ENCODE data around the gene SFI1. TPM values are rescaled to one million over a fixed set of nuclear protein-coding genes. Genes with fewer than 3 reads are reported as not detected.

Gene SFI1
- total RNA-seq, 1 donor from 2014 or later: 13.6 TPM

DNA sequence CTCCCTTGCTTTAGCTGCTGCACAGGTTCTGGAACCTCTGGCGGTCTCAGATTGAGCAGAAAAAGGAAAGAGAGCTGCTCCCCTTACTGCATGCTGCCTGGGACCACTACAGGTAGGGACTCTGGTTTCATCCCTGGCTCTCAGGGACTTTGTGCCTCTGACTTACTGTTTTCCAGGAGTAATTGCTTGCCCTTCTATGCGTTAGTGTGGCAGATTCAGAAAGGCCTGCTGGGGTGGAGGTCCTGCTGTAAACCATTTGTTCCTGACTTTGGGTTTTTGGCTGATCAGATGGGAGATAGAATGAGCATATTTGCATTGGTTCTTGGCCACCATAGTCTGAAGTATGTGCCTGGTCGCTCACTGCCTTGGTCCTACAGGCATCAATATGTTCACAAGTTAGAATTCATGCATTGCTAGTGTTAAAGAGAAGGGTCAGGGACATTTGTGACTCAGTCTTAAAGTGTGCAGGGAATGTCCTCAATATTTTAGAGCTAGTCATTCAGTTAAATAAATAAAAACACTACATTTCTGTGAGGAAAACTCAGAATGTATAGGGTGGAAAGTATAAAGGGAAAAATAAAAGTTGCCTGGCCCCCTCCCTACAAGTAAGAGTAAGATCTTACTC is 87.6 kb downstream of the SFI1 start:
- Histone ChIP-seq H3K9ac (ENCODE audit: low read length) (peak overlapping the region; percentile 34), H3K4me3 (ENCODE audit: insufficient read depth, low read depth, low read length) (no peak overlapping the region), H4K20me1 (ENCODE audit: insufficient read depth, low read length) (no peaks in the 10 kb centered on the region), H3K36me3 (ENCODE audit: insufficient read depth, low read length) (peaks cover 5% of the 10 kb centered on the region), H3K79me2 (ENCODE audit: insufficient read depth, low read length) (no peaks in the 10 kb centered on the region), H3K27ac (ENCODE audit: low read depth, low read length) (peak overlapping the region; percentile 32), H2AFZ (ENCODE audit: low read depth, low read length) (no peak overlapping the region), H3K4me1 (ENCODE audit: insufficient read depth, low read length) (peaks cover 22% of the 10 kb centered on the region), H3K4me2 (ENCODE audit: low read length) (peak overlapping the region; percentile 60), H3K27me3 (ENCODE audit: insufficient read depth, low read length) (no peaks in the 10 kb centered on the region), H3K9me3 (ENCODE audit: insufficient read depth, low read depth, low read length) (no peaks in the 10 kb centered on the region)
- FAIRE-seq (no peak), DNase-seq (ENCODE audit: low read depth) (peak; percentile 38)
- no peak overlapping the region for H3K27ac Mint-ChIP-seq (ENCODE audit: unreplicated experiment)
- no peaks in the 10 kb centered on the region for H3K27me3 Mint-ChIP-seq (ENCODE audit: low read depth, unreplicated experiment)
- TF ChIP-seq CTCF (IDR thresholded peaks at IDR 0.05; ENCODE audit: insufficient read depth, low read depth, low read length): no peak
- TF ChIP-seq EZH2 (IDR thresholded peaks at IDR 0.05; ENCODE audit: insufficient read depth, low read length): no peak
- no peak overlapping the region for H3K4me3 Mint-ChIP-seq (ENCODE audit: unreplicated experiment)
- peaks cover 27% of the 10 kb centered on the region for H3K4me1 Mint-ChIP-seq (ENCODE audit: low read depth, unreplicated experiment)
- H3K9me3 Mint-ChIP-seq (ENCODE audit: unreplicated experiment): no peaks in the 10 kb centered on the region
- peaks cover 17% of the 10 kb centered on the region for H3K36me3 Mint-ChIP-seq (ENCODE audit: low read depth, unreplicated experiment)

DNA sequence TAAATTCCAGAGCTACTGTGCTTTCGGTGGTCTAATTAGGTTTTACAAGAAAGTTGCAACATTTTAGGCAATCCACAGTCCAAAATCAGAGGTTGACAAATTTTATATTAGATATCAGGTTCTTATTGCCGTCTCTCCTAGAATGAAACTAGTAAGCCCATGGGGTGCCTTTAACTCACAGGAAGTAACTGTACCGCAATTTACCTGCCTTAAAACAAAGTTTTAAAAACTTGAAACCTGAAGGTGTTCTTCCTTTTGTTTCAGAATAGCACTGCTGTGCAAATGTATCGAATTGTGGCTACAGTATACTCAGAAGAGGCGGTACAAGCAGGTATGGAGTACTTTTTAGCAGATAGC is 88.4 kb downstream of the SFI1 start:
- H3K4me1 Mint-ChIP-seq (ENCODE audit: low read depth, unreplicated experiment): peaks cover 27% of the 10 kb centered on the region
- H3K4me3 Mint-ChIP-seq (ENCODE audit: unreplicated experiment): no peak overlapping the region
- peak overlapping the region; percentile 32 for H3K27ac ChIP-seq (ENCODE audit: low read depth, low read length)
- peaks cover 22% of the 10 kb centered on the region for H3K4me1 ChIP-seq (ENCODE audit: insufficient read depth, low read length)
- H4K20me1 ChIP-seq (ENCODE audit: insufficient read depth, low read length): no peaks in the 10 kb centered on the region
- H3K36me3 ChIP-seq (ENCODE audit: insufficient read depth, low read length): peaks cover 5% of the 10 kb centered on the region
- H3K27me3 Mint-ChIP-seq (ENCODE audit: low read depth, unreplicated experiment): no peaks in the 10 kb centered on the region
- H3K9me3 Mint-ChIP-seq (ENCODE audit: unreplicated experiment): no peaks in the 10 kb centered on the region
- TF ChIP-seq EZH2 (IDR thresholded peaks at IDR 0.05; ENCODE audit: insufficient read depth, low read length) (no peak), CTCF (IDR thresholded peaks at IDR 0.05; ENCODE audit: insufficient read depth, low read depth, low read length) (no peak)
- no peaks in the 10 kb centered on the region for H3K9me3 ChIP-seq (ENCODE audit: insufficient read depth, low read depth, low read length)
- DNase-seq (ENCODE audit: low read depth): no peak
- H3K4me2 ChIP-seq (ENCODE audit: low read length): peak overlapping the region; percentile 60
- no peak for FAIRE-seq
- H3K79me2 ChIP-seq (ENCODE audit: insufficient read depth, low read length): no peaks in the 10 kb centered on the region
- no peak overlapping the region for H3K4me3 ChIP-seq (ENCODE audit: insufficient read depth, low read depth, low read length)
- peak overlapping the region; percentile 34 for H3K9ac ChIP-seq (ENCODE audit: low read length)
- no peaks in the 10 kb centered on the region for H3K27me3 ChIP-seq (ENCODE audit: insufficient read depth, low read length)
- H3K36me3 Mint-ChIP-seq (ENCODE audit: low read depth, unreplicated experiment): peaks cover 16% of the 10 kb centered on the region
- no peak overlapping the region for H2AFZ ChIP-seq (ENCODE audit: low read depth, low read length)
- no peak overlapping the region for H3K27ac Mint-ChIP-seq (ENCODE audit: unreplicated experiment)

- H2AFZ ChIP-seq (ENCODE audit: low read depth, low read length): no peak overlapping the region
- H3K4me3 ChIP-seq (ENCODE audit: insufficient read depth, low read depth, low read length): no peak overlapping the region
- Mint-ChIP-seq H3K4me3 (ENCODE audit: unreplicated experiment) (no peak overlapping the region), H3K4me1 (ENCODE audit: low read depth, unreplicated experiment) (peaks cover 27% of the 10 kb centered on the region), H3K36me3 (ENCODE audit: low read depth, unreplicated experiment) (peaks cover 14% of the 10 kb centered on the region), H3K27me3 (ENCODE audit: low read depth, unreplicated experiment) (no peaks in the 10 kb centered on the region), H3K27ac (ENCODE audit: unreplicated experiment) (no peak overlapping the region), H3K9me3 (ENCODE audit: unreplicated experiment) (no peaks in the 10 kb centered on the region)
- DNase-seq (ENCODE audit: low read depth) (peak; percentile 29), FAIRE-seq (no peak)
- H3K36me3 ChIP-seq (ENCODE audit: insufficient read depth, low read length): peaks cover 5% of the 10 kb centered on the region
- H3K4me2 ChIP-seq (ENCODE audit: low read length): peak overlapping the region; percentile 32
- no peaks in the 10 kb centered on the region for H3K27me3 ChIP-seq (ENCODE audit: insufficient read depth, low read length)
- peaks cover 22% of the 10 kb centered on the region for H3K4me1 ChIP-seq (ENCODE audit: insufficient read depth, low read length)
- no peak overlapping the region for H3K9ac ChIP-seq (ENCODE audit: low read length)
- H3K79me2 ChIP-seq (ENCODE audit: insufficient read depth, low read length): no peaks in the 10 kb centered on the region
- H3K9me3 ChIP-seq (ENCODE audit: insufficient read depth, low read depth, low read length): no peaks in the 10 kb centered on the region
- H3K27ac ChIP-seq (ENCODE audit: low read depth, low read length): peak overlapping the region; percentile 32
- TF ChIP-seq EZH2 (IDR thresholded peaks at IDR 0.05; ENCODE audit: insufficient read depth, low read length) (no peak), CTCF (IDR thresholded peaks at IDR 0.05; ENCODE audit: insufficient read depth, low read depth, low read length) (no peak)
- no peaks in the 10 kb centered on the region for H4K20me1 ChIP-seq (ENCODE audit: insufficient read depth, low read length)
These were observed 89.0 kb downstream of the SFI1 start for GRCh38 chr22:31585161-31585859.
